Testis (tissue), 5 donors: Measurements from ENCODE around the gene ZFP69. TPM values are rescaled to one million over a fixed set of nuclear protein-coding genes. Genes with fewer than 3 reads are reported as not detected.
A peak's percentile ranks its signal among the peaks of the same experiment; 100 is the strongest.

Source experiments
- DNase-seq: peaks from one replicate; pipeline ENCODE4 v3.0.0-alpha.2; 2019
- H3K27ac ChIP-seq, 2 donors: fragments of 200-600 bp; sonication (generic); one replicate each; pipeline ENCODE4 v1.5.1; 2019
- H3K27me3 ChIP-seq: fragments of 200-600 bp; sonication (generic); one replicate; pipeline ENCODE4 v1.5.1; 2019
- H3K36me3 ChIP-seq: fragments of 200-600 bp; sonication (generic); one replicate; pipeline ENCODE4 v1.5.1; 2017; ENCODE audit warnings: low read depth; ENCODE audit errors: missing control alignments
- H3K4me1 ChIP-seq: fragments of 200-600 bp; sonication (generic); one replicate; pipeline ENCODE4 v1.5.1; 2019
- H3K4me3 ChIP-seq, 2 donors: fragments of 200-600 bp; sonication (generic); one replicate each; pipeline ENCODE4 v1.5.1; 2017 to 2019
- H3K9me3 ChIP-seq: fragments of 200-600 bp; sonication (generic); one replicate; pipeline ENCODE4 v1.5.1; 2017
- POLR2A ChIP-seq: fragments of 450-650 bp; IDR thresholded peaks from one replicate; pipeline ENCODE4 v1.6.1; 2017; ENCODE audit warnings: antibody characterized with exemption, mild to moderate bottlenecking, moderate library complexity
- WGBS, 2 donors: methylation state at CpG; one replicate each; pipeline ENCODE4 v1.1.5; 2018; 5-methylcytosine and 5-hydroxymethylcytosine counted together
- intact Hi-C: fragments of 100-400 bp; cut with DNase I; formaldehyde crosslinking; loops from one replicate; pipeline ENCODE4 v1.15.1; 2023; ENCODE audit warnings: low total_unique reads
- long read RNA-seq, 2 donors: transcript quantifications; one replicate each; lab custom pipeline, GENCODE V29; 2026
- polyA plus RNA-seq: library from polyadenylated mRNA; stranded (reverse); fragments of 350-450 nt; fragmentation: Illumina TruSeq; extraction: RNeasy Lipid Tissue Mini Kit (QIAGEN cat#74804); gene quantifications from one replicate; pipeline ENCODE4 v1.2.3, GENCODE V29; 2014; ENCODE audit warnings: low read depth, low replicate concordance; ENCODE audit not compliant: insufficient read depth
- total RNA-seq, 2 donors: library from RNA; depleted of rRNA; stranded (reverse); fragments of >200 nt; gene quantifications; one replicate each; pipeline ENCODE4 v1.2.3, GENCODE V29; 2016
- TF ChIP-seq, protein P1 (sequence below), 3 experiments: fragments of 450-650 bp in 2 of 3; fragments of 200-600 bp in 1 of 3; sonication (generic) in 1 of 3; IDR thresholded peaks; one replicate each; pipeline ENCODE4 v1.5.1; 2016 to 2019; ENCODE audit warnings: antibody characterized with exemption in 3 of 3, mild to moderate bottlenecking in 2 of 3, moderate library complexity in 1 of 3

The ZFP69 gene
- 1 to 10 TPM; 6.7 to 9.3 TPM for total RNA-seq
- polyA plus RNA-seq, result 5.4 TPM
- long read RNA-seq, donor 1, result 0 reads
- long read RNA-seq, donor 2, result 0 reads

DNA sequence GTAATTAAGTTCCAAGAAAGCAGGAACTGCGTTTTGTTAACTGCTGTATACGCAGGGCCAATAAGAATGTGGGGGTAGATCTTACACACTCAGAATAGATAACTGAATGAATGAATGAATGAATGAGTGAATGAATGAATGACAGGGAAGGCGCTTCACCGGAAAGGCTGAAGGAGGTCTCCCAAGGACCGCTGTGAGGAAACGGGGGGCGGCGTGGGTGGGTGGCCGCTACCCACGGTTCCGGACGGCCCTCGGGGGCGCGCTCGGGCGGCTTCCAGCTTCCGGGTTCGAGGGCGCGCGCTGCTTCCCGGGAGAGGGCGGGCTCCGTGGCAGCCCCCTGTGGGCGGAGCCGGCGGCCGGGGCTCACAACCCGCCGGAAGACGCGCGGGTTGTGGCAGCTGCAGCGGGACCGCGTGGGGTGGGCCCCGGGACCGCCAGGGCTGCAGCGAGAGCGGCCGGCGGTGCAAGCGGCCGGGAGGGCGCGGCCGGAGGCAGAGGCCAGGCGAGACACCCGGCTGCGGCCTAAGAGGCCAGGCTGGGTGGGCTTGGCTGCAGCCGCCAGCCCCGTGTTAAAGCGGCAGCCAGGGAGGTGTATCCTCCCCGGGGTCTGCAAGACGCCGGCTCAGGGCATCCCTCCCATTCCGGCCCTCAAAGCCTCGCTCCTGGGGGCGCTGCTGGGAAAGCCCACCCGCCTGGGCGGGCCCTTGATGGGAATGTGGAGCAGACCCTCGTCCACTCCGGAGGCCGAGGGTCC, at the start of gene ZFP69:
TSS of gene ZFP69 (plus strand) at position 367 of the 754 bp plus-strand sequence. CDS start 2,072 bp downstream, outside the sequence.
- peak within 1 kb of the TSS; percentile 65 to 72 for H3K27ac ChIP-seq
- TF ChIP-seq POLR2A, result no peak
- TF ChIP-seq, protein P1, sequence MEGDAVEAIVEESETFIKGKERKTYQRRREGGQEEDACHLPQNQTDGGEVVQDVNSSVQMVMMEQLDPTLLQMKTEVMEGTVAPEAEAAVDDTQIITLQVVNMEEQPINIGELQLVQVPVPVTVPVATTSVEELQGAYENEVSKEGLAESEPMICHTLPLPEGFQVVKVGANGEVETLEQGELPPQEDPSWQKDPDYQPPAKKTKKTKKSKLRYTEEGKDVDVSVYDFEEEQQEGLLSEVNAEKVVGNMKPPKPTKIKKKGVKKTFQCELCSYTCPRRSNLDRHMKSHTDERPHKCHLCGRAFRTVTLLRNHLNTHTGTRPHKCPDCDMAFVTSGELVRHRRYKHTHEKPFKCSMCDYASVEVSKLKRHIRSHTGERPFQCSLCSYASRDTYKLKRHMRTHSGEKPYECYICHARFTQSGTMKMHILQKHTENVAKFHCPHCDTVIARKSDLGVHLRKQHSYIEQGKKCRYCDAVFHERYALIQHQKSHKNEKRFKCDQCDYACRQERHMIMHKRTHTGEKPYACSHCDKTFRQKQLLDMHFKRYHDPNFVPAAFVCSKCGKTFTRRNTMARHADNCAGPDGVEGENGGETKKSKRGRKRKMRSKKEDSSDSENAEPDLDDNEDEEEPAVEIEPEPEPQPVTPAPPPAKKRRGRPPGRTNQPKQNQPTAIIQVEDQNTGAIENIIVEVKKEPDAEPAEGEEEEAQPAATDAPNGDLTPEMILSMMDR (IDR thresholded peaks at IDR 0.05), result no peak
- intact Hi-C loops, result no loop called here

DNA sequence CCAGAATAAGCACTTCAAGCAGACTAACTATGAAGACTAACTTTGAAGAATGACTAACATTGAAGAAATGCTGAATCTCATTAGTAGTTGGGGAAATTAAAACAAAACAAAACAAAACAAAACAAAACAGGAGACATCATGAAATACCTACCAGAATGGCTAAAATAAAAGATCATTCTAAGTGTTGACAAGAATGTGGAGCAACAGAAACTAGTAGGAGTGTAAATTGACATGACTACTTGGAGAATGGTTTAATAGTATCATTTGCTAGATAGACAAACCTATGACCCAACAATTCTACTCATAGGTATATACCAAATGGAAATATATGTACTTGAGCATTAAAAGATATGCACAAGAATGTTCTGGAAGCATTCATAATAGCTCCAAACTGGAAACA, 45.7 kb upstream of the ZFP69 start:
- DNase-seq, result no peak
- H3K27me3 ChIP-seq, result no peaks in the 10 kb centered on the region
- H3K4me3 ChIP-seq, result no peak overlapping the region
- no peaks in the 10 kb centered on the region for H3K36me3 ChIP-seq
- no peaks in the 10 kb centered on the region for H3K9me3 ChIP-seq
- no peak for TF ChIP-seq POLR2A
- TF ChIP-seq, protein P1 (IDR thresholded peaks at IDR 0.05), result no peak
- no peaks in the 10 kb centered on the region for H3K4me1 ChIP-seq
- no peak overlapping the region for H3K27ac ChIP-seq
- intact Hi-C loops, result no loop called here

More for the DNA sequence above, at the start of gene ZFP69:
- Histone ChIP-seq H3K4me1 (no peaks in the 10 kb centered on the region), H3K27me3 (no peaks in the 10 kb centered on the region), H3K36me3 (no peaks in the 10 kb centered on the region), H3K4me3 (peak within 1 kb of the TSS; percentile 77 to 82), H3K9me3 (no peaks in the 10 kb centered on the region)
- peak; percentile 83 for DNase-seq
- WGBS, 2 donors, result 1% methylated on average over 25 to 50 of the region's 65 CpGs

DNA sequence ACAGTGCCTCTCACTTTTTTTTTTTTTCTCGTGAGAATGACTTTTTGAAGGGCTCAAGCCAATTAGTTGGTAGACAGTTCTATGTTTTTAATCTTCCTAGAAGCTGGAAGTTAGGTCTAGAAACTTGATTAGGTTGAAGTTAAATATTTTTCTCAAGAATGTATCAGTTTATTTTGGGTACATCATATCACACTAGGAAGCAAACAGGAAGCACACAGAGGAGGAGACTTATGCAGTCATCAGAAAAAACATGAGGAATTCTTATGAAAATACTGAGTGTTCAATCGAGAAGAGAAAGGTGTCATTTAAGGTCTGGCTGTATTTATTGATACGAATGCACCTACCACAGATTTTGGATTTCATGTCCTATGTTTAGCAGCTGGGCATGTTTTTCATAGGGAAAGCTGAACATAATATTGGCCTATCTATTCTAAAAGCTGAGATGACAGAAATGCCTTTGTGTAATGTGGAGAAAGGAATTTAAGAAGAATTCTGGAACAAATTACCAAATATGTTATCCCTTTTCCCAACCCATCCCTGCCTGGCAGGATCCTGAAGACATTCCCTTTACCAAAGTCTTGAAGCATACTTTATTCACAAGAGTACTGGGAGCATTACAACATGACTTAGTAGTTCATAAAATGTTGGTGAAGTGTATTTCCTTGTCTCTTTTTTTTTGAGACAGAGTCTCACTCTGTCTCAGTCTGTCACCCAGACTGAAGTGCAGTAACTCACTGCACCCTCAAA, 44.3 kb upstream of the ZFP69 start:
- H3K9me3 ChIP-seq, result no peaks in the 10 kb centered on the region
- intact Hi-C loops, result no loop called here
- H3K4me1 ChIP-seq, result no peaks in the 10 kb centered on the region
- TF ChIP-seq, protein P1 (IDR thresholded peaks at IDR 0.05), result no peak
- no peak for TF ChIP-seq POLR2A
- DNase-seq, result no peak
- no peak overlapping the region for H3K4me3 ChIP-seq
- 54 to 59% methylated on average over 3 of the region's 3 CpGs for WGBS, 2 donors
- H3K27ac ChIP-seq, result no peak overlapping the region
- no peaks in the 10 kb centered on the region for H3K27me3 ChIP-seq
- no peaks in the 10 kb centered on the region for H3K36me3 ChIP-seq

DNA sequence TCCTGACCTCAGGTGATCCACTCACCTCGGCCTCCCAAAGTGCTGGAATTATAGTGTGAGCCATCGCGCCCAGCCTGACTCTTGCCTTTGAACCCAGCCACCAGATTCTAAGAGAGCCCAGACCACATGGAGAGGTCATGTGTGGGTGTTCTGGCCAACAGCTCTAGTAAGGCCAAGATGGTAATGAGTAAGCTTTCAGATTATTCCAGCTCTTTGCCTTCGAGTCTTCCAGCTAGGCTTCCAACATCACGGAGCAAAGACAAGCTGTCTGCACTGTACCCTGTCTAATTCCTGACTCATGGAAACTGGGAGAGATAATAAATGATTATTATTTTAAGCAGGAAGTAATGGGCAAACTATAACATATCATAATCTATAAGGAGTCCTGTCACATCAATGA, 41.6 kb upstream of the ZFP69 start:
- TF ChIP-seq, protein P1 (IDR thresholded peaks at IDR 0.05), result no peak
- no peak for TF ChIP-seq POLR2A
- H3K4me3 ChIP-seq, result no peak overlapping the region
- no peak overlapping the region for H3K27ac ChIP-seq
- DNase-seq, result no peak
- no peaks in the 10 kb centered on the region for H3K9me3 ChIP-seq
- H3K4me1 ChIP-seq, result no peaks in the 10 kb centered on the region
- WGBS, 2 donors, result 86% methylated on average over 5 of the region's 5 CpGs
- H3K36me3 ChIP-seq, result no peaks in the 10 kb centered on the region
- no peaks in the 10 kb centered on the region for H3K27me3 ChIP-seq
- intact Hi-C loops, result no loop called here
